ENCODE results near the gene RAB5IF.
"Not testable (repeated sequence)": the region's sequence is repeated elsewhere in the genome, so short reads cannot be mapped to it uniquely, and the experiment has no call there.

- not testable (repeated sequence) for TF ChIP-seq CTCF (conservative IDR thresholded peaks at IDR 0.05); ZFX (IDR thresholded peaks at IDR 0.05)
Measured at GRCh38 chr20:36638876-36639400, 33.4 kb downstream of the RAB5IF start.
